NK-92 (cell line): ENCODE data around the gene ZMYM3.
A peak's percentile ranks its signal among the peaks of the same experiment; 100 is the strongest.
"Not testable (repeated sequence)": the region's sequence is repeated elsewhere in the genome, so short reads cannot be mapped to it uniquely, and the experiment has no call there.

Source experiments
- DNase-seq: peaks from one replicate; lab custom pipeline; 2025; ENCODE audit not compliant: unreplicated experiment; lab: John Stamatoyannopoulos, UW

ZMYM3 gene

GRCh38 chrX:71254092-71254963 is at the start of gene ZMYM3:
Gene ZMYM3, minus strand, starts transcription at chrX:71254140. Its CDS starts 885 bp downstream, at chrX:71253255.
- DNase-seq, result peak; percentile 3

GRCh38 chrX:71302461-71303213 is 48.7 kb upstream of the ZMYM3 start:
- DNase-seq, result no peak

GRCh38 chrX:71301195-71301924 is 47.4 kb upstream of the ZMYM3 start, which contains the start of gene ITGB1BP2:
Gene ITGB1BP2, plus strand, starts transcription at chrX:71301750. Its CDS starts 57 bp downstream, at chrX:71301807.
- no peak for DNase-seq

- not testable (repeated sequence) for DNase-seq
Observed at GRCh38 chrX:71300495-71300894, 46.6 kb upstream of the ZMYM3 start.

GRCh38 chrX:71300064-71300463 is 46.1 kb upstream of the ZMYM3 start:
- DNase-seq, result not testable (repeated sequence)

GRCh38 chrX:71298119-71298518 is 44.2 kb upstream of the ZMYM3 start:
- no peak for DNase-seq

GRCh38 chrX:71296806-71297205 is 42.9 kb upstream of the ZMYM3 start:
- no peak for DNase-seq

GRCh38 chrX:71292669-71293365 is 38.9 kb upstream of the ZMYM3 start:
- DNase-seq, result no peak

GRCh38 chrX:71291381-71291780 is 37.4 kb upstream of the ZMYM3 start:
- DNase-seq, result no peak

- DNase-seq, result no peak
Observed at GRCh38 chrX:71285929-71286328, 32.0 kb upstream of the ZMYM3 start.

GRCh38 chrX:71283403-71284143 is 29.6 kb upstream of the ZMYM3 start, which contains the start of gene NONO:
Gene NONO, plus strand, starts transcription at chrX:71283635. Its CDS starts 7,003 bp downstream, at chrX:71290638.
- DNase-seq, result peak; percentile 31

- no peak for DNase-seq
Observed at GRCh38 chrX:71282514-71283402, 28.8 kb upstream of the ZMYM3 start.

- not testable (repeated sequence) for DNase-seq
Observed at GRCh38 chrX:71281300-71281699, 27.4 kb upstream of the ZMYM3 start.

- not testable (repeated sequence) for DNase-seq
Observed at GRCh38 chrX:71272313-71272712, 18.4 kb upstream of the ZMYM3 start.

- no peak for DNase-seq
Observed at GRCh38 chrX:71269801-71270395, 16.0 kb upstream of the ZMYM3 start.

GRCh38 chrX:71268624-71269023 is 14.7 kb upstream of the ZMYM3 start:
- DNase-seq, result not testable (repeated sequence)

GRCh38 chrX:71256856-71257255 is 2.9 kb upstream of the ZMYM3 start:
- DNase-seq, result no peak

- DNase-seq, result no peak
Observed at GRCh38 chrX:71256051-71256450, 2.1 kb upstream of the ZMYM3 start.
